ENCODE data around the gene IL22RA2.
A peak's percentile ranks its signal among the peaks of the same experiment; 100 is the strongest.

Gene IL22RA2

DNA sequence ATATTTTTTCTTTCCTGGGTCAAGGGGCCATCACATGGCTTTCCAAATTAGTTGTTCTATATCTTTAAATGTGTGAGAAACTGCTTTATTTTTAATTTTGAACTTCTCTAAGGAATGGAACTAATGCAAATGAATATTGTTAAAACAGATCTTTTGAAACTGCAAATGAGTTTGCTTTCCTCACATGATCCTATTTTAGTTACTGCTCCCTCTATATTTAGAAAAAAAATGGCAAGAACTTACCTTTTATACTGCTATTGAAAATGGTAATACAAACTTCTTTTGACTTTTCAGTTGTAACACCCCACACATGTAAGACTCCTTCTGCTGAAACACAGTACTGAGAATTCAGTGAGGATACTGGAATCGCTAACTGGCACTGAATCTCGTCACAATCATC is 29.8 kb upstream of the IL22RA2 start:
- Mint-ChIP-seq H3K9me3 (peaks cover 17% of the 10 kb centered on the region), H3K36me3 (ENCODE audit: low read depth) (peaks cover 81% of the 10 kb centered on the region), H3K4me1 (no peaks in the 10 kb centered on the region), H3K4me3 (no peak overlapping the region), H3K27ac (no peak overlapping the region), H3K27me3 (ENCODE audit: low read depth, poor library complexity) (no peaks in the 10 kb centered on the region)
- TF ChIP-seq, protein P1, sequence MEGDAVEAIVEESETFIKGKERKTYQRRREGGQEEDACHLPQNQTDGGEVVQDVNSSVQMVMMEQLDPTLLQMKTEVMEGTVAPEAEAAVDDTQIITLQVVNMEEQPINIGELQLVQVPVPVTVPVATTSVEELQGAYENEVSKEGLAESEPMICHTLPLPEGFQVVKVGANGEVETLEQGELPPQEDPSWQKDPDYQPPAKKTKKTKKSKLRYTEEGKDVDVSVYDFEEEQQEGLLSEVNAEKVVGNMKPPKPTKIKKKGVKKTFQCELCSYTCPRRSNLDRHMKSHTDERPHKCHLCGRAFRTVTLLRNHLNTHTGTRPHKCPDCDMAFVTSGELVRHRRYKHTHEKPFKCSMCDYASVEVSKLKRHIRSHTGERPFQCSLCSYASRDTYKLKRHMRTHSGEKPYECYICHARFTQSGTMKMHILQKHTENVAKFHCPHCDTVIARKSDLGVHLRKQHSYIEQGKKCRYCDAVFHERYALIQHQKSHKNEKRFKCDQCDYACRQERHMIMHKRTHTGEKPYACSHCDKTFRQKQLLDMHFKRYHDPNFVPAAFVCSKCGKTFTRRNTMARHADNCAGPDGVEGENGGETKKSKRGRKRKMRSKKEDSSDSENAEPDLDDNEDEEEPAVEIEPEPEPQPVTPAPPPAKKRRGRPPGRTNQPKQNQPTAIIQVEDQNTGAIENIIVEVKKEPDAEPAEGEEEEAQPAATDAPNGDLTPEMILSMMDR (IDR thresholded peaks at IDR 0.05): no peak
- DNase-seq: no peak

DNA sequence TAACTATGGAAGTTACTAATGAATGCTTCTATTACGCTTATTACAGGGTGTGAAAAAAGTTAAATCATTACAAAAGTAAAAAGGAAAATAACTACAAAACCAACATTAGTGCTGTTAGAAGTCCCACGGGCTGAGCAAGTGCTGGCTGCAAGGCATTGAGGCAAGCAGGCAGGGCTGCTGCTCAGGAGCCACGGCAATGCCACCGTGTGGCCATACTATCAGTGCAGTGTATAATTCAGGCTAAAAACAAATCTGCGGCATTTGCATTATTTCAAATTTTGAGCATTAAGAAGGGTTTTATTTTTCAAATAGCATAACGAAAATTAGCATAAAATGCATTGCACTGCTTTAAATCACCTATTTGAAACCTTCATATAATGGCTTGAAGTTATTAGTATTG is 28.6 kb upstream of the IL22RA2 start:
- no peak overlapping the region for H3K4me3 Mint-ChIP-seq
- peaks cover 81% of the 10 kb centered on the region for H3K36me3 Mint-ChIP-seq (ENCODE audit: low read depth)
- peak; percentile 4 for DNase-seq
- no peaks in the 10 kb centered on the region for H3K4me1 Mint-ChIP-seq
- no peaks in the 10 kb centered on the region for H3K27me3 Mint-ChIP-seq (ENCODE audit: low read depth, poor library complexity)
- H3K9me3 Mint-ChIP-seq: peaks cover 6% of the 10 kb centered on the region
- H3K27ac Mint-ChIP-seq: no peak overlapping the region
- TF ChIP-seq, protein P1 (IDR thresholded peaks at IDR 0.05): peak; percentile 12

DNA sequence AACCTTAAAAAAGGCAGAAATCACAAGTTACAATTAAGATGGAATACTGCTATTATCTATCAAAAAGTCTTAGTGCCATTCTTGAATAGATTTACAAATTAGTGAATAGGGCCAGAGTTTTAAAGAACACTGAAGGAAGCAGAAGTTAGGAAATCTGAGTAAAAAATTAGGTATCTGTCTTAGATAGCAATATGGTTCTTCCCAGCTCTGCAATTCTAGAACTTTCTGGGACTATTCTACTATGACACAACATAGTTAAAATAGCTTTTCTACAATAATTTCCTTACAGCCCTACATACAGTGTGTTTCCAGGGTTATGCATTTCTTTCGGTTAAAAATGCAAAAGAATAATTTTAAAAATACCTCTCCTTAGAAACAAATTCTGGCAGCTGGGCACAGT is 27.6 kb upstream of the IL22RA2 start:
- no peak overlapping the region for H3K4me3 Mint-ChIP-seq
- peaks cover 81% of the 10 kb centered on the region for H3K36me3 Mint-ChIP-seq (ENCODE audit: low read depth)
- TF ChIP-seq, protein P1 (IDR thresholded peaks at IDR 0.05): no peak
- DNase-seq: no peak
- H3K9me3 Mint-ChIP-seq: no peaks in the 10 kb centered on the region
- H3K27me3 Mint-ChIP-seq (ENCODE audit: low read depth, poor library complexity): no peaks in the 10 kb centered on the region
- peaks cover 4% of the 10 kb centered on the region for H3K4me1 Mint-ChIP-seq
- H3K27ac Mint-ChIP-seq: no peak overlapping the region

DNA sequence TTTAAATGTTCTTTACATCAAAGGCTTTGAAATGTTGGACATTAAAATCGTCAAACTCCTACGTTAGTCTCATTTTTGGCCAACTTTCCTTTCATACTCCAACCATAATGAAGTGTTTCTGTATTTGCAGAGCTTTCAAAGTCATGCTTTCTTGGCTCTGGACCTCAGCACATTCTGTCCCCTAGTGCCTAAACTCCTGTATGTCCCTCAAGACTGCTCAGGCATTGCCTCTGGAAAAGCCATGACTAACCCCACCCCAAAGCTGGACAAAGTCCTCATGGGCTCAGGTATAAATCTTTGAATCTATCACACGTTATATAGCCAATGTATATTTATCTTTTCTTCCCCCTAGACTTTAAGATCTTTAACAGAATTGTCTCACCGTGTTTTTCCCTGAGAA is 26.8 kb upstream of the IL22RA2 start:
- Mint-ChIP-seq H3K27me3 (ENCODE audit: low read depth, poor library complexity) (no peaks in the 10 kb centered on the region), H3K27ac (no peak overlapping the region), H3K36me3 (ENCODE audit: low read depth) (peaks cover 76% of the 10 kb centered on the region), H3K4me3 (no peak overlapping the region), H3K4me1 (peaks cover 9% of the 10 kb centered on the region), H3K9me3 (no peaks in the 10 kb centered on the region)
- DNase-seq: no peak
- TF ChIP-seq, protein P1 (IDR thresholded peaks at IDR 0.05): no peak

DNA sequence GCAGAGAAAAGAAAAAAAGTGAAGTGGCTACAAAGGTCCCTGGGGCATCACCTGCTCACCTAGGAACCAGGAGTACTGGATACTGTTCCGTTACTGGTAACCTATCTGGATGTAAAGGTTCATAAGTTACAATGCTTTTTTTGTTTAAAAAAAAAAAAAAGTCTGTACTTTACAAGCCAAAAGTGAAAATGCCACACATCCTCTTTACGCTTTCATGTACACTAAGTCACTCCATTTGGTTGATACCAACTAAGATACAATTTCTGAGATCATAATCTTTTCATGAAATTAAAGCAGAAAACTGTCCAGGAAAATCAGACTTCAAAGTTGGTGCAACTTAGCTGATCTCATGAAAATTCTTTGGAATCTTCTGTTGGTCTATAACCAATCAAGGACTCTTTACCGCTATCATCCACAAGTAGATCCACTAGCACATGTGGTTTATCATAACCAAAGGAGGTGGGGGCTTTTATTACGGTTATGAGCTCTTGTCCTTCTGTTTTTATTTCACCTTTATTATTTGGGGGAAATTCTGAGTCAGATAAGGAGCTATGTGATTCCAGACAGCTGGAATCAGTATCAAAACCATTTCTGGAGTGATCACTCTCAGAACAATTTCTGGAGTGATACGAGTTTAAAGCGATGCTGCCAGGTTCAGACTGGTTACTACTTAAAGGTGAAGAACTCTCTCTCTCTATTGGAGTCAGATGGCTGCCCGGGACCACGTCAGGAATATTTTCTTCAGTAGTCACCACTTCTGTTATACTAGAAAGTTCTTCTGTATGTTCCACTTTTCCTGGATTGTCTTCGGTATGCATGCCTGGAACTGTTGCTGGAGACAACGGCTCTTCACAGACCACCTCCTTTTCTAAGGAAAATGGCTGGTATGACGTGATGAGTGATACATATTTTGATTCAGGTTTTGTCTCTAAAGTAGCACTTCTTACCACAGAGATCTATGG is 24.5 kb upstream of the IL22RA2 start:
- peaks cover 9% of the 10 kb centered on the region for H3K4me1 Mint-ChIP-seq
- peaks cover 3% of the 10 kb centered on the region for H3K27me3 Mint-ChIP-seq (ENCODE audit: low read depth, poor library complexity)
- peaks cover 55% of the 10 kb centered on the region for H3K36me3 Mint-ChIP-seq (ENCODE audit: low read depth)
- no peak for DNase-seq
- H3K27ac Mint-ChIP-seq: no peak overlapping the region
- H3K9me3 Mint-ChIP-seq: peaks cover 3% of the 10 kb centered on the region
- H3K4me3 Mint-ChIP-seq: no peak overlapping the region
- TF ChIP-seq, protein P1 (IDR thresholded peaks at IDR 0.05): no peak

Data from nephron progenitor cell (in vitro differentiated cells).